Embryonic facial prominence (tissue), 1 donor: ENCODE results near the gene NUBP2.
"Not testable (repeated sequence)": the region's sequence is repeated elsewhere in the genome, so short reads cannot be mapped to it uniquely, and the experiment has no call there.

Experiments used
- DNase-seq: peaks from one replicate; pipeline ENCODE4 v3.0.0-alpha.2; 2016; ENCODE audit errors: extremely low spot score

The NUBP2 gene

DNA sequence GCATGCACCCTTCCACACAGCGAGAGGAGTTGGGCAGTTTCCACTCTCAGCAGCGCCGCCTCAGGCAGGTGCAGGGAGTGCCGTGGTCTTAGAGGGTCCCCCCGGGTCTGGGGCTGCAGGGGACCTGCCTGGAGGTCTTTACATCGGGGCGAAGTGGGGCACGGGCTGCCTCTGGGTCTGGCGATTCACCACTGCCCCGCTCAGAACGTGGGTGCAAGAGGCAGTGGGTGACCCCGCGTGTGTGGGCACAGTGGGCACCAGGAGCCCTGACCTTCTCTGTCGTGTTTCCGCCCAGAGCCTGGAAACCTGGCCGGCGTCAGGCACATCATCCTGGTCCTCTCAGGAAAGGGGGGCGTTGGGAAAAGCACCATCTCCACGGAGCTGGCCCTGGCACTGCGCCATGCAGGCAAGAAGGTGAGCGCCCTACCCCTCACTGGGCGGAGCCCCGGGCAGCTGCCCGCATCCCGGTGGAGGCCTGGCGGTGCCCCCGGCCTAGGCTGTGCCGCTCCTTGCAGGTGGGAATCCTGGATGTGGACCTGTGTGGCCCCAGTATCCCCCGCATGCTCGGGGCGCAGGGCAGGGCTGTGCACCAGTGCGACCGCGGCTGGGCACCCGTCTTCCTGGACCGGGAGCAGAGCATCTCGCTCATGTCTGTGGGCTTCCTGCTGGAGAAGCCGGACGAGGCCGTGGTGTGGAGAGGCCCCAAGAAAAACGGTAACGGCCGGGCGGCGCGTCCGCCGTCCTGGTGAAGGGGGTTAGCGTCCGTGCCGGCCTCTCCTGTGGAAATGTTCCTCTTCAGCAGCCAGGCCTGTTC, 3.7 kb downstream of the NUBP2 start:
- DNase-seq, result no peak

DNA sequence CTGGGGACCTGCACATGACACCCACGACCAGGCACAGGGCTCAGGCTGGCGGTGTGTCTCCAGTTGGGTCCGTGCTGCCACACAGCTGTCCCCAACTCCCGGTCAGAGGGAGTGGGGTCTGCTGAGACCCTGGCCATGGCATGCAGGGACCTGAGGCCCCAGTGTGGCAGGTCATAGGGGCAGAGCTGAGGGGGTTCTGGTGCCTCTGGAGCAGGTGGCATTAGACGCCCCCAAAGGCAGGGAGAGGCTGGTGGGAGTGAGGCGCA, 4.2 kb downstream of the NUBP2 start:
- no peak for DNase-seq

- no peak for DNase-seq
Observed at GRCh38 chr16:1787322-1788094, 4.7 kb downstream of the NUBP2 start.

DNA sequence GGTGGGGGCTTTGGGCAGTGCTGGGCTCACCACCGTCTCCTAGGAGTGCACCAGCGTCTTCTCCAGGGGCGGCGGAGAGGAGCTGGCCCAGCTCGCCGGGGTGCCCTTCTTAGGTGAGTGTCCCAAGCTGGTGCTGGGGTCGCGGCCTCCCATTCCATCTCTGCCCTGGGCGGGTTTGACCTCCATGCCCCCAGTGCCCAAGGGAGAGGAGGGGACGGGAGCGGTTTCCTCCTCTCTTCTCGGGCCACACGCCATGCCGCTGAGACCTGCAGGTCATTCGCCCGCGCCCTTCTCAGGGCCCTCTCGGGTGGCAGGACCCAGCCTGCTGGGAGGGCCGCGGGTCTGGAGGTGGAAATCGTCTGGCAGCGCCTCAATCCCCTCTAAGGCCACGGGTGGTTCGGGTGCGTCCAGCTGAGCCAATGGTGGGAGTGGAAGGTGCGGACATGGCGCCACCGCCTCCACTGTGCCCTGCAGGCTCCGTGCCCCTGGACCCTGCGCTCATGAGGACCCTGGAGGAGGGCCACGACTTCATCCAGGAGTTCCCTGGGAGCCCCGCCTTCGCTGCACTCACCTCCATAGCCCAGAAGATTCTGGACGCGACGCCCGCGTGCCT, 5.4 kb downstream of the NUBP2 start:
- DNase-seq, result no peak

GRCh38 chr16:1788708-1789100, 5.9 kb downstream of the NUBP2 start:
- DNase-seq, result no peak

DNA sequence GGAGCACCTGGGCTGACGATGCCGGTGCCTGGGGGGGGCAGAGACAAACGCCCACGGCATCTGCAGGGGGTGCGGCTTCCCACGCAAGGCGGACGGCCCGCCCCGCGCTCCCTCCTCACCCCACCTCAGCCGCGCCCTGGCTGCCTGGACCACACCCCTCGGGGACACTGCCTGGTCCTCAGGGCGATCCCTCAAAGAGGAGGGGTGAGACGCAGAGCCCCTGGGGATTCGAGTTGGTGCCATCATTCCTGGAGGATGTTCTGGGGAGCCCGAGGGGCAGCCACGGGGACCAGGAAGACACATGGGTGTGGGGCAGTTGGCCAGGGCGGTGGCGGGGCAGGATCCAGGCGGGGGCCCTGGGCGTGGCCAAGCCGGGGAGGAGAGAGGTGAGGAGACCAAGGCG, 6.9 kb downstream of the NUBP2 start:
- no peak for DNase-seq

DNA sequence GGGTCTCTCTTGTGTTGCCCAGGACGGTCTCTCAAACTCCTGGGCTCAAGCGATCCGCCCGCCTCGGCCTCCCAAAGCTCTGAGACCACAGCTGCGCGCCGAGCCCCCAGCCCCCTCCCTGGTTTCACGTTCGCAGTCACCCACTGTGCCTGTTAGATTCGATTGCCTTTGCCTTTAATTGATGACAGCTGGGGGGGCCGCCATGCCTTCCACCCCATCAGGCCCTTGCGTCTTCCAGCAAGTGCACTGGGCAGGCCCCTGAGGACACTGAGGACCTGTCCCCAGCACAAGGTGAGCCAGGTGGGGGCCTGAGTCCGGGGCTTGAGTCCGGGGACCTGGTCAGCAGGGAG, 7.5 kb downstream of the NUBP2 start:
- no peak for DNase-seq

- no peak for DNase-seq
Observed at GRCh38 chr16:1790611-1791255, 8.0 kb downstream of the NUBP2 start.

GRCh38 chr16:1791256-1791942, 8.6 kb downstream of the NUBP2 start:
- DNase-seq, result no peak

DNA sequence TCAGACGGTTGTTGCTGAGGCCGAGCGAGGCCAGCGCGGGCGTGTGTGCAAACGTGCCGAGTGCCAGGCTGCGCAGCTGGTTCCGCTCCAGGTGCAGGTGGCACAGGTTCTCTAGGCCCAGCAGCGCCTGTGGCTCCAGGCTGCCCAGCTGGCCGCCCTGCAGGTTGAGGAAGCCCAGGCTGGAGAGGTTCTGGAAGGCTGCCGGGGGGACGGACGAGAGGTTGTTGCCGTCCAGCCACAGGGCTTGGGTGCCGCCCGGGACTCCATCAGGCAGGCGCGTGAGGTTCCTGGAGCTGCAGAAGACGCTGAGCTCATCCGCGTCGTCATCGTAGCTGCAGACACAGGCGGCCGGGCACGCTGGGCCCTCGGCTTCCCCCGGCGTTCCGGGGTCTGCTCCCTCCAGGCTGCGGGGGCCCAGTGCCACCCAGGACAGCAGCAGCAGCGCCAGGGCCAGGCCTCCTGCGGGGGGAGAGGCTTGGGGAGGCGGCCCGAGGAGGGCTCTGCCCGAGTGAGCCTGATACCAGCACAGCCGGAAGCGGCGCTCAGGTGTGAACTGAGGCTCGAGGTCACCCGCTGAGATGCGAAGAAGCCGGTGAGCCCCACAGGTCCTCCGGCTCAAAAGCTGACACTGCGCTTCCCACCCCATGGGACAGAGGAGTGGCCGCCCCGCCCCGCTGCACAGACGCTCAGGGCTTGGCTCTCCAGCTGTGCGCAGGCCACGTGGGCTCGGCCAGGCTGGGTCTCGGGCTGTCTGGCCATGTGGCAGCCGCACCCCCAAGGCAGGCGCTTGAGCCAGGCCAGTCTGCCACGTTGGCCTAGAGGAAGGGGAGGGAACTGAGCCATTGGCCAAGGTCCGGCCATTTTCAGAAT, 9.4 kb downstream of the NUBP2 start:
- no peak for DNase-seq

GRCh38 chr16:1792836-1793577, 10.2 kb downstream of the NUBP2 start:
- DNase-seq, result no peak

- DNase-seq, result no peak
Observed at GRCh38 chr16:1793578-1794220, 10.9 kb downstream of the NUBP2 start, which contains the start of gene IGFALS. Gene IGFALS (minus strand): TSS chr16:1793705. CDS start chr16:1793652, 53 bp downstream.

GRCh38 chr16:1794221-1794871, 11.6 kb downstream of the NUBP2 start:
- DNase-seq, result no peak

DNA sequence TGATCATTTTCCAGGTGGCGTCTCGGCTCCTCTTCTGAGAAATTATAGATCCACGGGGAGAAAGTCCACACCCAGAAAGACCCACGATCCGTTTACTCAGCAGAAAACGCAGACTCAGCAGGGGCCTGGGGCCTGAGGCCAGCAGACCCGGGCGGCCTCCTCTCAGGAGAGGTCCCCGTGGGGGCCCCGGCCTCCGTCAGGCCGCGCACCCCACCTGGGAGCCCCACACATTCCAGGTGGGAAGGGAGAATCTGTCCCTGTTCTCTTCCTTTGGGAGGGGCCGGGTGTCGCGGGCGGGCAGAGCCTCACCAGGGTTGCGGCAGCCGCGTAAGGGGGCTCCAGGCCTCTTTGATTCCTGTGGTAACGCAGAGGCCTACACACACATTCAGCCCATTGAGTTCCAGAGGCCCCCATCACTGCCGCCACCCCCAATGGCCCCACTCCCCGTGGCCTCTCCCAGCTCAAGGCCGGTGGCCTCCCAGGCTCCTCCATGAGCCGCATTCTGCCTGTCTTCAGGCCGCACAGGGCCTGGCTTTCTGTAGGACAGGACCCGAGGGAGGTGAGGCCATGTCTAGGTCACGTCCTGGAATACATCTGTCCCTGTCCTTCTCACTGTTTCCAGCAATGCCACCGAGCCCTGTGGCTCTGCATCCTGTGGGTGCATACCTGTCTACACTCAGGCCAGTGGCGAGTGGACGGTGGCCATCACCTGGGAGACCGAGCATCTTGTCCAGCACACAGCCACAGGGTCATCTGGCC, 12.3 kb downstream of the NUBP2 start:
- DNase-seq, result no peak

DNA sequence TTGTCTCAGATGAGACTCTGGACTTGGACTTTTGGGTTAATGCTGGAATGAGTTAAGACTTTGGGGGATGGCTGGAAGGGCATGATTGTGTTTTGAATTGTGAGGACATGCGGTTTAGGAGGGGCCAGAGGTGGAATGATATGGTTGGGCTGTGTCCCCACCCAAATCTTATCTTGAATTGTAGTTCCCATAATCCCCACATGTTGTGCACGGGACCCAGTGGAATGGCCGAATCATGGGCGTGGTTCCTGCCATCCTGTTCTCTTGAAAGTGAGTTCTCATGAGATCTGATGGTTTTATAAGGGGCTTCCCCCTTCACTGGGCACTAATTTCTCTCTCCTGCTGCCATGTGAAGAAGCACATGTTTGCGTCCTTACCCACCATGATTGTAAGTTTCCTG, 16.5 kb downstream of the NUBP2 start:
- DNase-seq, result not testable (repeated sequence)

- DNase-seq, result no peak
Observed at GRCh38 chr16:1800701-1801100, 17.9 kb downstream of the NUBP2 start.

DNA sequence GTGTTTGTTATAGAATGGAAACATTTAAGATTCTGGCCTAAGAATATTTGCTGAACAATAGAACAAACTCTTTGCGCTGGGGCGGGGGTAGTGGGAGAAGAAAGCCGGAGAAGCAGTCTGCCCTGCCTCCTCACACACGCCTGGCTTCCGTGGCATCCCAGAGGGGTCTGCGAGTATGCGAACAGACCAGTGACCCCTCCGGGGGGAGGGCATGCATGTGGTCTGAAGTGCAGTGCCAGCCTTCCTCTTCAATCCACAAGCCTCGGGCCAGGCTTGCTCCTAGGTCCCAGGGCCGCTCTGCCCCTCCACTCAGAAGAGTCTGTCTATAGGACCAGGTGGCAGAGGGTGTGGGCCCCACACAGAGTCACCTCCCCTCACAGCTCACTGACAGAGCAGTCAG, 24.9 kb downstream of the NUBP2 start:
- DNase-seq, result no peak

GRCh38 chr16:1808691-1809090, 25.9 kb downstream of the NUBP2 start:
- no peak for DNase-seq
